Measurements from ENCODE around the gene HOXA13.

The HOXA13 gene

DNA sequence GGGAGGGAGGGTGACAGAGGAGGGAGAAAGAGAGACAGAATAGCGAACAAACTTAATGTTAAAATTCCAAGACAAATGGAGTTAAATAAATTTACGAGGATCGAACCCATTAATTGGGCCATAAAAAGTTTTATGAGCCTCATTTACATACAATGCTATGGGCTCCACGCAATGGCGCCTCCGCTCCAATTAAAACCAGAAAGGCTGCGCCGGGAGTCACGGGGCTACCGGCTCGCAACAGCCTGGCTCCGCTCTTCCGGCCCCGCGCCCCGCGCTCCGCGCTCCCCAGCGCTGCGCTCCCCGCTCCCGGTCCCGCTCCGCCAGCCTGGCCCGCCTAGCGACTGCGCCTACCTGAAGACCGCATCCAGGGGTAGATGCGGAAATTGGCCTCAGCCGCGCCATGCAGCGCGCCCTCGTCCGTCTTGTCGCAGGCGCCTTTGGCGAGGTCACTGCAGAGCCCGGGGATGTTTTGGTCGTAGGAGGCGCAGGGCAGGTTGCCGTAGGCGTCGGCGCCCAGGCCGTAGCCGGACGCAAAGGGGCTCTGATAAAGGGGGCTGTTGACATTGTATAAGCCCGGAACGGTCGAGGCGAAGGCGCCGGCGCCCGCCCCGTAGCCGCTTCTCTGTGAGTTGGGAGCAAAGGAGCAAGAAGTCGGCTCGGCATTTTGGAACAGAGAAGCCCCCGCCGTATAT, 43.9 kb downstream of the HOXA13 start:
- ChIA-PET CTCF (interaction anchor here (1.0 to 1.4 kb wide), 3 partner anchors 12 to 488 kb away, joined by 3 to 6 read pairs (median 3); partner anchors contain the start of gene HOXA5), POLR2A (ENCODE audit: low non-redundant PET) (no interaction called here)
- peak overlapping the region; percentile 90 for H3K27ac ChIP-seq
- TF ChIP-seq, protein P1, sequence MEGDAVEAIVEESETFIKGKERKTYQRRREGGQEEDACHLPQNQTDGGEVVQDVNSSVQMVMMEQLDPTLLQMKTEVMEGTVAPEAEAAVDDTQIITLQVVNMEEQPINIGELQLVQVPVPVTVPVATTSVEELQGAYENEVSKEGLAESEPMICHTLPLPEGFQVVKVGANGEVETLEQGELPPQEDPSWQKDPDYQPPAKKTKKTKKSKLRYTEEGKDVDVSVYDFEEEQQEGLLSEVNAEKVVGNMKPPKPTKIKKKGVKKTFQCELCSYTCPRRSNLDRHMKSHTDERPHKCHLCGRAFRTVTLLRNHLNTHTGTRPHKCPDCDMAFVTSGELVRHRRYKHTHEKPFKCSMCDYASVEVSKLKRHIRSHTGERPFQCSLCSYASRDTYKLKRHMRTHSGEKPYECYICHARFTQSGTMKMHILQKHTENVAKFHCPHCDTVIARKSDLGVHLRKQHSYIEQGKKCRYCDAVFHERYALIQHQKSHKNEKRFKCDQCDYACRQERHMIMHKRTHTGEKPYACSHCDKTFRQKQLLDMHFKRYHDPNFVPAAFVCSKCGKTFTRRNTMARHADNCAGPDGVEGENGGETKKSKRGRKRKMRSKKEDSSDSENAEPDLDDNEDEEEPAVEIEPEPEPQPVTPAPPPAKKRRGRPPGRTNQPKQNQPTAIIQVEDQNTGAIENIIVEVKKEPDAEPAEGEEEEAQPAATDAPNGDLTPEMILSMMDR (conservative IDR thresholded peaks at IDR 0.05; ENCODE audit: low read depth), result no peak
- no peak for DNase-seq (ENCODE audit: low spot score)

DNA sequence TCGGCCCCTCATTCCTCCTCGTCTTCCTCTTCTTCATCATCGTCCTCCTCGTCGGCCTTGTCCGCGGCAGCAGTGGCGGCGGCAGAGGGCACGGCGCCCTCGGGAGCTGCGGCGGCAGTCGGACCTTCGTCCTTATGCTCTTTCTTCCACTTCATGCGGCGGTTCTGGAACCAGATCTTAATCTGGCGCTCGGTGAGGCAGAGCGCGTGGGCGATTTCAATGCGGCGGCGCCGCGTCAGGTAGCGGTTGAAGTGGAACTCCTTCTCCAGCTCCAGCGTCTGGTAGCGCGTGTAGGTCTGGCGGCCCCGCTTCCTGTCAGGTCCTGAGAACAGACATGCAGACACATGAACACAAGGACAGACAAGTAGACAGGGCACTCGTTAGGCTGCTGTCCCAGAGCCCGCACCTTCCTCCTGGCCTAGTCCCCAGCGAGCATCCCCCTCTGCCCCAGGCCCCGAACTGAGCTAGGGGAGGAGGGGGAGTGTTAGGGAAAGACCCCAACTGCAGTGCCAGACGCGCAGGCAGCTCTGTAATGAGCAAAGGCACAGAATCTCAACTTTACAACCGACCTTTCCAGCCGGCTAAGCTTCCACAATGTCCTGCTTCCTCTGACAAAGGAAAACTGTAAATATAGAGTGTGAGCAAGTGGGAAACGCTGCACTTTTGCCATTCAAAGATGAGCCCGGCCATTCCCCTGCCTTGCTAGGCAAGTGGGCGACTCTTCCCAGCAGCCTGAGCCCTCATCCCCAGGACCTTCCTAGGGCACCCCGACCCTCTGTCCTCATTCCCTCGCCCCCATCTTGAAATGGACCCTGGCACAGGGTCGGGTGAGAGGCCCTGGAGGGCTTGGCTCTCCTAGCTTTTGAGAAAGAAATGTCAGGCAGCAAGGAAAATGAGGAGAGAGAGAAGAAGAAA, 44.7 kb downstream of the HOXA13 start:
- CTCF ChIA-PET, result interaction anchor here (1.0 kb wide), 1 partner anchor 11 kb away, joined by 3 read pairs; no protein-coding TSS in a partner anchor
- no peak for DNase-seq (ENCODE audit: low spot score)
- POLR2A ChIA-PET (ENCODE audit: low non-redundant PET), result no interaction called here
- H3K27ac ChIP-seq, result peak overlapping the region; percentile 90
- TF ChIP-seq, protein P1 (conservative IDR thresholded peaks at IDR 0.05; ENCODE audit: low read depth), result no peak

DNA sequence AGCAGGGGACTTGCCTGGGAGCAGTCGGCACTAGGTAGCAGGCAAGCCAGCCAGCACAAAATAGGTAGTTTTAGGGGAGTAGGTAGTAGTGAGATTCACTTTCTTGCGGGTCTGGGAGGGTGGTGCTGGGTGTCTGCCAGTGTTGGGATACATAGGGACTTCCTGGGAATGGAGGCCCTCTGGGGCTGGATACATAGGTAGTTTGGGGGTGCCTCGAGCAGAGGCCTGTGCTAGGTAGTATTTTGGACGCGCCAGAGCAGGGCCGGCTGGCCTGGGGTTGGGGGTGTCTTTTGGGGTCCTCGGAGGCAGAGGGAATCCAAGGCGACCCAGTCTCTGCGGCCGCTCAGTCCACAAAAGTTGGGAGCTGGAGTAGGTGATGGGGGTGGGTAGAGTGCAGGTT, 45.5 kb downstream of the HOXA13 start:
- H3K27ac ChIP-seq, result peak overlapping the region; percentile 90
- ChIA-PET POLR2A (ENCODE audit: low non-redundant PET) (no interaction called here), CTCF (interaction anchor here (0.9 kb wide), 1 partner anchor 12 kb away, joined by 5 read pairs; no protein-coding TSS in a partner anchor)
- TF ChIP-seq, protein P1 (conservative IDR thresholded peaks at IDR 0.05; ENCODE audit: low read depth), result no peak
- no peak for DNase-seq (ENCODE audit: low spot score)

DNA sequence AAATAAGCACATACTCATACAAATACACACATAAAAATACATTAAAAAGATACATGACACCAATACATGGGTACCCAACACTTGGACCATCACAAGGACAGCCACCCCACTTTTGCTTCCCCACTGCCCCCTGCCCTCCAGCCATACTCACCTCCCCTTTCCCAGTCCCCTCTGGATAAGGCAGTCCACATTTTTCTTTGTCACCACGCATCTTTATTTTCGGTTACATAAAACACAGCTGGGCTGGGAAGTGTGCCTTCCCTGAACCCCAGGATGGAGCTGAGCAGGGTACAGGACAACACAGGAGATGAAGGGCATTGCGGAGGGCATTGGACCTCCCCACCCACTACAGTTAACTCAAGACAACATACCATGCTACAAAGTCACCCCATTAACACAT, 46.4 kb downstream of the HOXA13 start:
- CTCF ChIA-PET, result interaction anchor here (0.9 kb wide), 1 partner anchor 13 kb away, joined by 5 read pairs; no protein-coding TSS in a partner anchor
- DNase-seq (ENCODE audit: low spot score), result no peak
- POLR2A ChIA-PET (ENCODE audit: low non-redundant PET), result no interaction called here
- TF ChIP-seq, protein P1 (conservative IDR thresholded peaks at IDR 0.05; ENCODE audit: low read depth), result no peak
- H3K27ac ChIP-seq, result peak overlapping the region; percentile 90; the same call in 1 of the 2 replicates

DNA sequence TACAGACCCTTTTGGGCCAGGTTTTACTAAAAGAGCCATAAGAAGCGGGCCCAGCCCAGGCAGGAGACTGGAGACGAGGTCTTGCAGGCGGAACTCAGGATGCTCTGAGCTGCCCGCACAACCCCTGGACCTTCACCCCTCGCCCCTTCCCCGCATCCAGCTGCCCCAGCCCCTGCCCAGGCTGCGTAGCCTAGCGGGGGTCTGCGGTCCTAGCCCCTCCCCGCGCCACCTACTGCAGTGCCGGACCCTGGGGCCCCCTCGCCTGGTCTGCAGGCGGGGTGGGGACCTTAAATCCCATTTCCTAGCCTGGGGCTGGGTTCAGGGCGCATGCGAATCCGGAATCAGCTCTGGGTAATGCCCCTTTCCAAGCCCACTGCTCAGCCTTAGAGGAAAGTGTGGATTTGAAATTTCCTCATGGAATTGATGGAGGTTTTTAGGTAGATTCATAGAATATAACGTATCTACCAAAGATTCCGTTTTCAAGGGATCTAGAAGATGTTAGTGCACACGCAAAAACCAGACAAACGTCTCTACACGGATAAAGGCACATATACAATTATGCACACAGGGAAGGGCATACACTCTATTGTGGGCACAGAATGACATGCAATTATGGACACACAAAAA, 47.0 kb downstream of the HOXA13 start:
- ChIA-PET POLR2A (ENCODE audit: low non-redundant PET) (no interaction called here), CTCF (interaction anchor here (0.8 to 3.4 kb wide), 2 partner anchors 8 to 15 kb away, joined by 3 to 45 read pairs; no protein-coding TSS in a partner anchor)
- DNase-seq (ENCODE audit: low spot score), result no peak
- H3K27ac ChIP-seq, result peak overlapping the region; percentile 92
- TF ChIP-seq, protein P1 (conservative IDR thresholded peaks at IDR 0.05; ENCODE audit: low read depth), result no peak
